Stimulated activated CD8-positive, alpha-beta memory T cell treated with anti-CD3 and anti-CD28 coated beads, Interleukin-7, amount 100 ng/mL, for 48 hours (primary cell): ENCODE data around the gene S100A6.
"Not testable (repeated sequence)": the region's sequence is repeated elsewhere in the genome, so short reads cannot be mapped to it uniquely, and the experiment has no call there.

Source experiments
- DNase-seq, 2 donors: peaks; one replicate each; pipeline ENCODE4 v3.0.0-alpha.2; 2020; ENCODE audit warnings: low read depth in 1 of 2; ENCODE audit errors: extremely low read depth in 1 of 2

Gene S100A6

GRCh38 chr1:153535242-153536011 is at the start of gene S100A6:
S100A6 (minus strand) TSS chr1:153535991; CDS start chr1:153535339, 652 bp downstream.
- DNase-seq: no peak

GRCh38 chr1:153585006-153585405 is 49.2 kb upstream of the S100A6 start:
- DNase-seq: no peak

- DNase-seq: no peak
These were observed 48.2 kb upstream of the S100A6 start for GRCh38 chr1:153583976-153584375.

- DNase-seq: not testable (repeated sequence)
These were observed 47.7 kb upstream of the S100A6 start for GRCh38 chr1:153583514-153583913.

GRCh38 chr1:153582836-153583235 is 47.0 kb upstream of the S100A6 start:
- DNase-seq: not testable (repeated sequence)

- DNase-seq: no peak
These were observed 43.1 kb upstream of the S100A6 start for GRCh38 chr1:153578936-153579335.

GRCh38 chr1:153578490-153578889 is 42.7 kb upstream of the S100A6 start:
- no peak for DNase-seq

GRCh38 chr1:153577624-153578051 is 41.8 kb upstream of the S100A6 start:
- no peak for DNase-seq

GRCh38 chr1:153577138-153577537 is 41.3 kb upstream of the S100A6 start:
- DNase-seq: no peak

- not testable (repeated sequence) for DNase-seq
These were observed 39.7 kb upstream of the S100A6 start for GRCh38 chr1:153575497-153575896.

GRCh38 chr1:153575081-153575491 is 39.3 kb upstream of the S100A6 start:
- not testable (repeated sequence) for DNase-seq

- DNase-seq: no peak
These were observed 37.6 kb upstream of the S100A6 start for GRCh38 chr1:153573351-153573750.

GRCh38 chr1:153572569-153573015 is 36.8 kb upstream of the S100A6 start:
- peak; percentile 25 to 57 for DNase-seq

- DNase-seq: no peak
These were observed 35.9 kb upstream of the S100A6 start for GRCh38 chr1:153571706-153572105.

- no peak for DNase-seq
These were observed 35.1 kb upstream of the S100A6 start for GRCh38 chr1:153570874-153571273.

GRCh38 chr1:153569465-153569864 is 33.7 kb upstream of the S100A6 start:
- no peak for DNase-seq

- DNase-seq: peak; percentile 66 to 82
These were observed 32.7 kb upstream of the S100A6 start for GRCh38 chr1:153568367-153569099.

GRCh38 chr1:153567621-153568366 is 32.0 kb upstream of the S100A6 start:
- peak in 1 of 2 donors; percentile 78 for DNase-seq

- peak; percentile 79 to 92 for DNase-seq
These were observed 30.9 kb upstream of the S100A6 start for GRCh38 chr1:153566414-153567371.
